Choroid plexus epithelial cell (primary cell): Measurements from ENCODE around the gene OR4C15.

Source experiments
- DNase-seq: peaks from one replicate; pipeline ENCODE4 v3.0.0-alpha.2; 2010; ENCODE audit warnings: low read depth
- H3K4me3 ChIP-seq: 2 replicates; pipeline ENCODE4 v1.5.1; 2011; ENCODE audit warnings: low read depth, mild to moderate bottlenecking, control low read depth, low read length, moderate library complexity
- TF ChIP-seq, protein P1 (sequence below): conservative IDR thresholded peaks from 2 replicates; pipeline ENCODE4 v1.5.1; 2011; ENCODE audit warnings: low read depth, mild to moderate bottlenecking, control low read depth, inconsistent platforms, low read length, moderate library complexity

OR4C15 gene

DNA sequence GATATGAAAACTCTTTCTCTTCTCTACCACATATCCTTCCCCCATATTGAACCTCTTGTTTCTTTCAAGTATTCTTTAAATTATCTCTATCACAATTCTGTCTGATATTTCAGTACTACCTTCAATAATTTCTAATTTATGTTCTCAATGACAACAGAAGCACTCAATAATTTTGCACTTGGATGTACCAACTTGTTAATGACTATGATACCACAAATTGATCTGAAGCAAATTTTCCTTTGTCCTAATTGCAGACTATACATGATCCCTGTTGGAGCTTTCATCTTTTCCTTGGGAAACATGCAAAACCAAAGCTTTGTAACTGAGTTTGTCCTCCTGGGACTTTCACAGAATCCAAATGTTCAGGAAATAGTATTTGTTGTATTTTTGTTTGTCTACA is at the start of gene OR4C15:
Gene OR4C15 (plus strand): TSS at position 301 of the 400 bp plus-strand sequence. CDS start 0 bp downstream, at position 301.
- TF ChIP-seq, protein P1, sequence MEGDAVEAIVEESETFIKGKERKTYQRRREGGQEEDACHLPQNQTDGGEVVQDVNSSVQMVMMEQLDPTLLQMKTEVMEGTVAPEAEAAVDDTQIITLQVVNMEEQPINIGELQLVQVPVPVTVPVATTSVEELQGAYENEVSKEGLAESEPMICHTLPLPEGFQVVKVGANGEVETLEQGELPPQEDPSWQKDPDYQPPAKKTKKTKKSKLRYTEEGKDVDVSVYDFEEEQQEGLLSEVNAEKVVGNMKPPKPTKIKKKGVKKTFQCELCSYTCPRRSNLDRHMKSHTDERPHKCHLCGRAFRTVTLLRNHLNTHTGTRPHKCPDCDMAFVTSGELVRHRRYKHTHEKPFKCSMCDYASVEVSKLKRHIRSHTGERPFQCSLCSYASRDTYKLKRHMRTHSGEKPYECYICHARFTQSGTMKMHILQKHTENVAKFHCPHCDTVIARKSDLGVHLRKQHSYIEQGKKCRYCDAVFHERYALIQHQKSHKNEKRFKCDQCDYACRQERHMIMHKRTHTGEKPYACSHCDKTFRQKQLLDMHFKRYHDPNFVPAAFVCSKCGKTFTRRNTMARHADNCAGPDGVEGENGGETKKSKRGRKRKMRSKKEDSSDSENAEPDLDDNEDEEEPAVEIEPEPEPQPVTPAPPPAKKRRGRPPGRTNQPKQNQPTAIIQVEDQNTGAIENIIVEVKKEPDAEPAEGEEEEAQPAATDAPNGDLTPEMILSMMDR: no peak
- H3K4me3 ChIP-seq: no peak within 1 kb of the TSS
- DNase-seq: no peak

DNA sequence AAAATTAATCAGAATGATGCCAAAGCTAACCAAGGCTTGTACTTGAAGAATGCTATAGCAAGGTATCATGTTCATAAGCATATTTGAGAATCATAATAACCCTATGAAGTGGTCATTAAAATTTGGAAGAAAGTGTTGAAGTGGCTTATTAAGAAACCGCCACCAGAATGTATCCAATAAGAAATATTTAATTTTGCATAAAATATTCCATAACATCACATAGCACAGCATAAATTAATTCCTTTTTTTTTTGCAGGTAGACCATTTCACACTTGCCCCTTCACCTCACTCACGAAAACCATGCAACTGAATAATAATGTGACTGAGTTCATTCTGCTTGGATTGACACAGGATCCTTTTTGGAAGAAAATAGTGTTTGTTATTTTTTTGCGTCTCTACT is 17.6 kb downstream of the OR4C15 start, which contains the start of gene OR4C16:
Gene OR4C16 (plus strand): TSS at position 301 of the 400 bp plus-strand sequence. CDS start 0 bp downstream, at position 301.
- no peak for DNase-seq
- TF ChIP-seq, protein P1: no peak

DNA sequence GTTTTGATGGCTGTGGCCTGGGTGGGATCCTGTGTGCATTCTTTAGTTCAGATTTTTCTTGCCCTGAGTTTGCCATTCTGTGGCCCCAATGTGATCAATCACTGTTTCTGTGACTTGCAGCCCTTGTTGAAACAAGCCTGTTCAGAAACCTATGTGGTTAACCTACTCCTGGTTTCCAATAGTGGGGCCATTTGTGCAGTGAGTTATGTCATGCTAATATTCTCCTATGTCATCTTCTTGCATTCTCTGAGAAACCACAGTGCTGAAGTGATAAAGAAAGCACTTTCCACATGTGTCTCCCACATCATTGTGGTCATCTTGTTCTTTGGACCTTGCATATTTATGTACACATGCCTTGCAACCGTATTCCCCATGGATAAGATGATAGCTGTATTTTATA is 18.3 kb downstream of the OR4C15 start:
- H3K4me3 ChIP-seq: no peak overlapping the region
- TF ChIP-seq, protein P1: no peak
- DNase-seq: no peak

More for the DNA sequence above, 17.6 kb downstream of the OR4C15 start, which contains the start of gene OR4C16:
- H3K4me3 ChIP-seq: no peak within 1 kb of the TSS
